SK-N-MC (cell line): ENCODE results near the gene C16orf95.

ENCODE experiments used
- EZH2 ChIP-seq: fragments of 200-600 bp; sonication (generic); IDR thresholded peaks from one replicate; pipeline ENCODE4 v1.6.1; 2017; ENCODE audit warnings: antibody characterized with exemption
- FOXP2 ChIP-seq: optimal IDR thresholded peaks from 2 replicates; pipeline ENCODE3; 2011; ENCODE audit warnings: mild to moderate bottlenecking, moderate library complexity; ENCODE audit not compliant: insufficient read depth; ENCODE audit errors: extremely low read length, control extremely low read depth
- POLR2AphosphoS5 ChIP-seq: IDR thresholded peaks from 2 replicates; pipeline ENCODE4 v1.6.1; 2012; ENCODE audit warnings: mild to moderate bottlenecking, low read depth, low read length, borderline replicate concordance

- TF ChIP-seq EZH2, result no peak
- no peak for TF ChIP-seq POLR2AphosphoS5
- no peak for TF ChIP-seq FOXP2
Observed at GRCh38 chr16:87323727-87324410, 6.7 kb upstream of the C16orf95 start.
